Caco-2 (cell line): ENCODE results near the gene TTF1. TPM values are rescaled to one million over a fixed set of nuclear protein-coding genes. Genes with fewer than 3 reads are reported as not detected.

Source experiments
- BruUV-seq: library from RNA; stranded (reverse); fragments of 400-500 nt; replicated peaks from 2 replicates; lab custom pipeline; 2021; lab: Mats Ljungman, UMichigan
- CTCF ChIA-PET: fragments of 300-600 bp; sonication (Branson Sonifier 250); formaldehyde crosslinking; loops from one replicate; lab custom pipeline; 2022; ENCODE audit warnings: antibody characterized with exemption; lab: Charles Lee
- POLR2A ChIA-PET: fragments of 300-600 bp; sonication (Branson Sonifier 250); formaldehyde crosslinking; loops from one replicate; lab custom pipeline; 2022; ENCODE audit warnings: antibody characterized with exemption; lab: Charles Lee
- DNase-seq, 2 experiments: peaks; one replicate each; pipeline versions ENCODE4 v3.0.0 to v3.0.0-alpha.2; 2020 to 2022
- H3K27me3 ChIP-seq: replicated peaks from 2 replicates; pipeline ENCODE4 v1.6.0; 2011; ENCODE audit warnings: low read length; ENCODE audit not compliant: control insufficient read depth, insufficient read depth
- H3K36me3 ChIP-seq: 2 replicates; pipeline ENCODE4 v1.5.1; 2011; ENCODE audit warnings: low read length; ENCODE audit not compliant: control insufficient read depth, insufficient read depth
- H3K4me1 ChIP-seq: fragments of 250-450 bp; sonication (Bioruptor Pico); 2 replicates; pipeline ENCODE4 v1.5.1; 2020; ENCODE audit warnings: mild to moderate bottlenecking
- H3K4me3 ChIP-seq: 2 replicates; pipeline ENCODE4 v1.5.1; 2011; ENCODE audit warnings: low read depth, mild to moderate bottlenecking, control low read depth, low read length
- H3K9me3 ChIP-seq: fragments of 250-450 bp; sonication (Bioruptor Pico); 2 replicates; pipeline ENCODE4 v1.5.1; 2020; ENCODE audit warnings: mild to moderate bottlenecking, moderate library complexity
- H3K27ac Mint-ChIP-seq: one replicate; pipeline ENCODE4 v1.8.0; 2022; ENCODE audit warnings: mixed read lengths; ENCODE audit not compliant: unreplicated experiment
- H3K27me3 Mint-ChIP-seq: one replicate; pipeline ENCODE4 v1.8.0; 2022; ENCODE audit warnings: mixed read lengths; ENCODE audit not compliant: insufficient read depth, unreplicated experiment
- H3K36me3 Mint-ChIP-seq: one replicate; pipeline ENCODE4 v1.8.0; 2022; ENCODE audit warnings: mild to moderate bottlenecking, mixed read lengths; ENCODE audit not compliant: insufficient read depth, unreplicated experiment
- H3K4me1 Mint-ChIP-seq: one replicate; pipeline ENCODE4 v1.8.0; 2022; ENCODE audit warnings: low read depth, mixed read lengths; ENCODE audit not compliant: unreplicated experiment
- H3K4me3 Mint-ChIP-seq: one replicate; pipeline ENCODE4 v1.8.0; 2022; ENCODE audit warnings: mild to moderate bottlenecking, moderate library complexity, mixed read lengths; ENCODE audit not compliant: unreplicated experiment
- H3K9me3 Mint-ChIP-seq: one replicate; pipeline ENCODE4 v1.8.0; 2022; ENCODE audit warnings: mixed read lengths; ENCODE audit not compliant: unreplicated experiment
- CTCF ChIP-seq, 2 experiments: fragments of 200-600 bp in 1 of 2; IDR thresholded peaks; 1 replicate in 1 of 2; 2 replicates in 1 of 2; pipeline versions ENCODE4 v1.5.1 to v1.8.0; 2011 to 2022; ENCODE audit warnings: antibody characterized with exemption in 1 of 2, control low read depth in 1 of 2, inconsistent platforms in 1 of 2, low read depth in 1 of 2, low read length in 1 of 2, mild to moderate bottlenecking in 1 of 2, moderate library complexity in 1 of 2; ENCODE audit not compliant: insufficient read depth in 1 of 2, severe bottlenecking in 1 of 2, unreplicated experiment in 1 of 2
- intact Hi-C: fragments of 100-400 bp; cut with micrococcal nuclease; formaldehyde crosslinking; loops from one replicate; pipeline ENCODE4 v1.10.0; 2022; ENCODE audit not compliant: unreplicated experiment
- total RNA-seq: library from RNA; stranded (reverse); gene quantifications from 2 replicates; pipeline ENCODE4 v1.2.3, GENCODE V29; 2022

TTF1 gene
- total RNA-seq, 1 experiment from 2014 or later: 11.4 TPM

- H3K4me3 Mint-ChIP-seq: no peak overlapping the region
- Histone ChIP-seq H3K4me3 (no peak overlapping the region), H3K36me3 (peaks cover under 1% of the 10 kb centered on the region; the same call in 1 of the 2 replicates), H3K27me3 (no peaks in the 10 kb centered on the region), H3K4me1 (no peaks in the 10 kb centered on the region), H3K9me3 (no peaks in the 10 kb centered on the region)
- H3K9me3 Mint-ChIP-seq: no peaks in the 10 kb centered on the region
- BruUV-seq: no TSS peak
- CTCF ChIA-PET: interaction anchor here (0.5 kb wide), 1 partner anchor 38 kb away, joined by 3 read pairs; the partner anchor contains the start of gene CFAP77
- no peaks in the 10 kb centered on the region for H3K27me3 Mint-ChIP-seq
- no peak for TF ChIP-seq CTCF (IDR thresholded peaks at IDR 0.05; ENCODE audit: insufficient read depth in 1 of 2, low read depth in 1 of 2, low read length in 1 of 2, severe bottlenecking in 1 of 2, unreplicated experiment in 1 of 2)
- intact Hi-C loops: no loop called here
- H3K36me3 Mint-ChIP-seq: peaks cover 6% of the 10 kb centered on the region
- POLR2A ChIA-PET: no interaction called here
- no peak overlapping the region for H3K27ac Mint-ChIP-seq
- DNase-seq: no peak
- no peaks in the 10 kb centered on the region for H3K4me1 Mint-ChIP-seq
Measured at GRCh38 chr9:132372177-132373095, 34.2 kb downstream of the TTF1 start.

GRCh38 chr9:132370592-132370991 lies 36.0 kb downstream of the TTF1 start:
- Histone ChIP-seq H3K4me3 (no peak overlapping the region), H3K36me3 (no peaks in the 10 kb centered on the region), H3K4me1 (no peaks in the 10 kb centered on the region), H3K9me3 (no peaks in the 10 kb centered on the region), H3K27me3 (no peaks in the 10 kb centered on the region)
- no peak overlapping the region for H3K27ac Mint-ChIP-seq
- BruUV-seq: no TSS peak
- TF ChIP-seq CTCF (IDR thresholded peaks at IDR 0.05; ENCODE audit: insufficient read depth in 1 of 2, low read depth in 1 of 2, low read length in 1 of 2, severe bottlenecking in 1 of 2, unreplicated experiment in 1 of 2): no peak
- no peak overlapping the region for H3K4me3 Mint-ChIP-seq
- ChIA-PET POLR2A (no interaction called here), CTCF (no interaction called here)
- DNase-seq: no peak
- no peaks in the 10 kb centered on the region for H3K27me3 Mint-ChIP-seq
- H3K4me1 Mint-ChIP-seq: no peaks in the 10 kb centered on the region
- intact Hi-C loops: no loop called here
- H3K36me3 Mint-ChIP-seq: peaks cover 6% of the 10 kb centered on the region
- H3K9me3 Mint-ChIP-seq: no peaks in the 10 kb centered on the region

GRCh38 chr9:132369421-132369820 lies 37.2 kb downstream of the TTF1 start:
- Histone ChIP-seq H3K9me3 (no peaks in the 10 kb centered on the region), H3K27me3 (no peaks in the 10 kb centered on the region), H3K4me1 (no peaks in the 10 kb centered on the region), H3K4me3 (no peak overlapping the region), H3K36me3 (no peaks in the 10 kb centered on the region)
- no peak for DNase-seq
- Mint-ChIP-seq H3K9me3 (no peaks in the 10 kb centered on the region), H3K4me3 (no peak overlapping the region), H3K36me3 (no peaks in the 10 kb centered on the region), H3K27ac (no peak overlapping the region), H3K4me1 (no peaks in the 10 kb centered on the region), H3K27me3 (no peaks in the 10 kb centered on the region)
- no peak for TF ChIP-seq CTCF (IDR thresholded peaks at IDR 0.05; ENCODE audit: insufficient read depth in 1 of 2, low read depth in 1 of 2, low read length in 1 of 2, severe bottlenecking in 1 of 2, unreplicated experiment in 1 of 2)
- ChIA-PET POLR2A (no interaction called here), CTCF (no interaction called here)
- intact Hi-C loops: no loop called here
- no TSS peak for BruUV-seq
